ENCODE measurements around the gene GUCY1B1.

GUCY1B1 gene

DNA sequence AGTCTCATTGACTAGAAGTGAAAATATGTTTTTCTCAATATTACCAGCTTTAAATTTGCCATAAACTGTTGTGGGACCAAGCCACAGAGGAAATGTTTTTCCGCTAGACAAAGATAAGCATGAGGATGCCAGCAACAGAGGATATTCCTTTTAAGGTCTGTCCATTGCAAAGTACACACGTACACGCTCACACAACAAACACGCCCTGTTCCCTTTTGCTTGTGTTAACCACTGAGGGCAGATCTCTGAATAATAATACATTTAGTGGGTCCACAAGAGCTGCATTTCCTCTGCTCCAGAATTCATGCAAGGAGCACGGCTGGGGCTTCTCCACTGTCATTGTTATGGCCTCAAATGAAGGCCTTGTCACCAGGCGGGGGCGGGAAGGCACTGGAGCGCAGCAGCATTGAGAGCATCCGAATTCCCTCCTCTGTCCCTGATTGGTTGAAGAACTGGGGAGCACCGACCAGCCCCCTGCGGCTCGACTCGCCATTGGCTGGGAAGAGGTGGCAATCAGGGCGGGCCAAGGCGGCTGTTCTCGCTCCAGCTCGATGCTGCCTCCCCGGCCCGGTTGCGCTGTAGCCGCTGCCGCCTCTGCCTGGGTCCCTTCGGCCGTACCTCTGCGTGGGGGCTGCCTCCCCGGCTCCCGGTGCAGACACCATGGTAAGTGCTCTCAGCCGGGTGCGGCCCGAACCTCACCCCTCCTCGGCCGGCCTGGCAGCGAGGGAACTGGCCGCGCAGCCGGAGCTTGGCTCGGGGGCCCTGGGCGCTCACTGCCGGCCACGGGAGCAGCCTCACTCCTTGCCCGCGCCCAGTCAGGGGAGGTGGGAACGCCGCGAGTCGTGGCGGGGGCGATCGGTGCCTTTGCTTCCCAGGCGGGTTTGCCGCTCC is at the start of gene GUCY1B1:
Gene GUCY1B1 (plus strand): TSS at position 541 of the 891 bp plus-strand sequence. CDS start 120 bp downstream, at position 661.
- peak; percentile 3 for DNase-seq

DNA sequence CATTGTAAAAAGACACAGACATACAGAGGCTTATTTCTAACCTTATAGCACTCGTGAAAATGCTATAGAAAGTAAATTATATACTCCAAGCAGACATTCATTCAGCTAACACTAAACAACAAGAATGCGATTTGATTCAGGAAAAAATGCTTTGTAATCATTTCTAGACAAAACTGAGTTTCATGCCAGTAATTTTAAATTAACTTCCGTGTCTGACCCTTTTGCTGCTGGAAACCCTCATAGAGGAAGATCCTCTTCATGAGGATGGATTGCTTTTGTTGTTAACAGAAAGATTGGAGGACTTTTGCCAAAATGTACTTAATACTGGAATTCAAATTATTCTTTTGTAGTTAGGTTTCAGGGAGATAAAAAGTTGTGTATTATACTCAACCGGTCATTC is 48.9 kb upstream of the GUCY1B1 start:
- no peak for DNase-seq

DNA sequence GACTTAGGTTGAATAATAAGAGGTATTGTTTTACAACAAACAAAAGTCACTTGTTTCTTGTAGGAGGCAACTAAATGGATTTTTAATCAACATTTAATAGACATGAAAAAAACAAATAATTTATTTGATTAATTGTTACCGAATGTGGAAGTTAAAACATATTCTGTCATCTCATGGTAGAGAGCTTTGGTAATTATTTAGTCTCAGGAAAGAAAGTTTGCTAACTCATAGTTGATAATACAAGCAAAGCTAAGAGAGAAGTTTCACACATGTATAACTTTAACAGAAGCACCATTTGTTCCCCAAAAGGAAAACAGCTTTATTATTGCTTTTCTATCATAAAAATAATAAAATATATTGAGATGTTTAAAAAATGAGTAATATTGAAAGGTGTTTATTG is 47.3 kb upstream of the GUCY1B1 start:
- no peak for DNase-seq

DNA sequence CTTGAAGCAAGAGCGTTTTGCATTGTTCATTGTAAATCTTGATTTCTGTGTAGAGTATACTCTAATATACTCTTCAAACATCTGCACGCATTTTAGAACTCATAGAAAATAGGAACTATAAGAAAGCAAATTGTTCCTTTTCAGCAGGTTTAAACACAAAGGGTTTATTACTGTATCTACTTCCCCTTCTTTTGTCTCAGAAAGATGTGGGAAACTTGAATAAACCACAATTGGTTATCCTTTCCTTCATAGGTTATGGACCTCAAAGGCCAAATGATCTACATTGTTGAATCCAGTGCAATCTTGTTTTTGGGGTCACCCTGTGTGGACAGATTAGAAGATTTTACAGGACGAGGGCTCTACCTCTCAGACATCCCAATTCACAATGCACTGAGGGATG is 46.0 kb upstream of the GUCY1B1 start:
- DNase-seq, result no peak

DNA sequence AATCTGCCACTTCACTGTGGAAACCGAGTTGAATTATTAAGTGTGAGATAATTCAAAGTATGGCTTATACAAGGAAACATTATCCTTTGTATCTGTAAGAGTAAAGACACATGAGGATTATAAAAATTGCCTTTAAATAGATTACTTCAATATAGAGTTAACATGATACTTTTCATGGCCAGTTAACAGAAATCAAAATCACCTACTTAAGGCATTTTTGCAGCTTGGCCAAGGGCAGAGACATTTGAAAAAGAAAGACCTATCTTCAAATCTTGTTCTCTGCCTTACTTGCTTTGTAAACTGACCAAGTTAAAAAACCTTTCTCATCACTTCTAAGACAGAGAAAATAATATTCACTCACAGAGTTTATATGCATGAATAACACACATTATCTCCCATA is 44.9 kb upstream of the GUCY1B1 start:
- DNase-seq, result no peak

DNA sequence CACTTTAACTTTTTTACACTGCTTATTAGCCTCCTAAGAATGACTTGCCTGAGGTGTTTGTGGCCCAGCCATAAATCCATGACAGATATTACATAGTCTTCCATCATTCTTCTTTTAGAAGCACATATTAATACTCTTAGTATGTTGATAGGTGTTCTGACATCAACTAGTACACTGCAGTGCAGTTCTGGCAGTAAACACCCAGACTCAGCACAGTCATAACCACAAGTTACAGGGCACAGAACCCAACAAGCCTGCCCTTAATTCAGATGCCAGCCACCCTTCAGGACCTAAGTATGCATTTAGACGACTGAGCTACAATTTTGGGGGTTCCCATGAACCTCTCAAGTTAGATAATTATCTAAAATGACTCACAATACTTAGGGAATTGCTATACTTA is 36.5 kb upstream of the GUCY1B1 start:
- DNase-seq, result no peak

DNA sequence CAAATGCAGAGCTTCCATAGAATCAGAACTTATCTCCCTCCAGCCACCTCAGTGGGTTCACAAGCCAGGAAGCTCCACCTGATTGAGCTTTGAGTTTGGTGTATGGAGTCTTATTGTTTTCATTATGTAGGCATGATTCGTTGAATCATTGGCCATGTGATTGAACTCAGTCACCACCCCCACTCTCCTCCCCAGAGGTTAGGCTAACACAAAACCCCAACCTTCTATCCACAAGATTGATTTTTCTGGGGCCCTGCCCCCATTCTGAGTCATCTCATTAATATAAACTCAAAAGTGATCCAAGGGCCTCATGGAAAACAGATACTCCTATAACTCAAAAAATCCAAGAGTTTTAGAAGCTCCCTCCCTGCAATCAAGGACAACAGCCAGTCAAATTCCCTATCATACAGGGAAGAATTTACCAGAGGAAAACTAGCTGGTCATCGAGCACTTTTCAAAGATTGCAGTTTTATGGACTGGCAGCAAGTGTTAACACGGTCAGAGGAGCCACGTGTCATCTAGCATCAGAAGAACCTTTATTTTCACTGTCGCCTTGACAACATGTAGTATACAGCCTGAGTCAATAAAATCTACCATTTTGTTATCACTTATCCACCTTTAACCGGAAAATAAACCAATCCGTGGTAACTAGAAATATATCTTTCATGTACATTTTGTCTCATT is 35.9 kb upstream of the GUCY1B1 start:
- DNase-seq, result no peak

DNA sequence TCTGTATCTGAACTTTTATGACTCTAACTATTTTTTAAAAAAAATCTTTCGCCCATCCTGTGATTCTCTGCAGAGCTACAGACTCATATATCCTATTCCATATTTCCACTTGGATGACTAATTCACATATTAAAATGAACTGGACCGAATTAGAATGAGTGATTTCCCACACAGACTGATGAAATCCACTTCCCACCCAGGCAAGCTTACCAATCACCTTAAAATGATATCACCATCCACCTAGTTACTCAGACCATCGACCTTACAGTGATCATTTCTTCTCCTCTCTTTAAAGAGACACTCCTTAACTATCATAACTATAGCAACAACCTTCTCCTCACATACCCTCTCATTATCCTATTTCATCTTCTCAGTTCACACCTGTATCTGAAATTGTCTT is 34.1 kb upstream of the GUCY1B1 start:
- no peak for DNase-seq

DNA sequence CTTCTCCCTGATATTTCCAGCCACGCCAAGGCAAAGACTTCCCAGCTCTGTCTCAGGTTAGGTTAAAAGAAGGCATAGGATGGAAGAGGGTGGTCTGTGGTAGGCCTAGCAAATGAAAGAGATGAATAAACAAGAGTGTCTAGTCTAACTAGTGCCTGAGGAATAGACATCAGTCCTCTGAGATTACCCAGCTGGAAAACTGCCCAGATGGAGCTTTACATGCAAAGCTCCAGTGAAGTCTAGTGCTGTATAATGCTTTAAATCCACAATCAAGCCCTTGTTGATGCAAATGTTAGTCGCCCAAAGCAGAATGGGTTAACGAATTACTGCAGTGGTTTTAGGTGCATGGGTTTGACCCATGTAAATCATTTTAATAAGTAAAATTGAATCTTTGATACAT is 24.8 kb upstream of the GUCY1B1 start:
- DNase-seq, result no peak

DNA sequence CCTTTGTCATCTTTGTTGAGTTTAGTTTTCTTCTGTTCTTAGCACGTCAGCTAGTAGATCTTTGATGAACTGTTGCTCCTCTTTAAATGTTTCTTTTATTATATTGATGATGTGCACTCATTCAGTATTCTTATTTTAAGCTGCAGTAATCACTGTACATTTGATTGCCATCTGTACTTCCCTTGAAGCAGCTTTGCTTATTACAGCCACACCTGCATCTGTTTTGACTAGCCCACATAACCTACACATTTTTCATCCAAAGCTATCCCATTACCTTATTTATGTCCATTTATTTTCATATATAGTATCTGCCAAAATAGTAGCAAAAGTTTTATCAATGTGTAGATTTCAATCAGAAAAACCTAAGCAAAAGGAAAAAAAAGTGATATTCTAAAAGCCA is 23.9 kb upstream of the GUCY1B1 start:
- DNase-seq, result no peak

DNA sequence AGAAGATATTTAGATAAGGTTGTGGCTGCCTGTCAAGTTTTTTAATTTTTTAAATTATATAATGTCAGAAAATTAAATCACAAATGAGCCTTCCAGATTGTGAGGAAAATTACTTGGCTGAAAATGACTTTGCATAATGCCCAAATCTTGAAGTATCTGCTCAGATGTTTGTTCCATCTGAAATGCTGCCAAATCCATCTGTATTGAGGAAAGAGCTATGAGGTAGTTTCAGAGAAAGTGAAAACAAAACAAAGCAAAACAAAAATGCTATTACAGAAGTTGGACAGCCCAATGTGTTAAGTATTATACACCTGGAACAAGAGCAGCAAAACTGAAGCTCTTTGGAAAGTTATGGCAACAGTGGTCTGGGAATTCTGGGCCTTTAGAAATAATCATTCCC is 23.3 kb upstream of the GUCY1B1 start:
- DNase-seq, result no peak

DNA sequence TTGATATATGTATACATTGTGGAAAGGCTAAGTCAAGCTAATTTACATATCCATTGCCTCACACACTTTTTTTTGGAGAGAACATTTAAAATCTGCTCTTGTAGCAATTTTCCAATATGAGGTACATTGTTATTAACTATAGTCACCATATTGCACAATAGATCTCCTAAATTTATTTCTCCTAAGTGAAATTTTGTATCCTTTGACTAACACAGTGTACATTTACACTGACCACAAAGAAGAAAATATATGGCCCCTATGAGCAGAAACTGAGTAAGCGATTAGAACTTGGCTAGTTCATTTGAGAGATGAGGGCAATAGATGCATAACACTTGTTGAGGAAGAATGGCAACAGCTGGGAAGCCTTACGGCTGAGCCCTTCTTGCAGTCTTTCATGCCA is 20.3 kb upstream of the GUCY1B1 start:
- DNase-seq, result no peak

DNA sequence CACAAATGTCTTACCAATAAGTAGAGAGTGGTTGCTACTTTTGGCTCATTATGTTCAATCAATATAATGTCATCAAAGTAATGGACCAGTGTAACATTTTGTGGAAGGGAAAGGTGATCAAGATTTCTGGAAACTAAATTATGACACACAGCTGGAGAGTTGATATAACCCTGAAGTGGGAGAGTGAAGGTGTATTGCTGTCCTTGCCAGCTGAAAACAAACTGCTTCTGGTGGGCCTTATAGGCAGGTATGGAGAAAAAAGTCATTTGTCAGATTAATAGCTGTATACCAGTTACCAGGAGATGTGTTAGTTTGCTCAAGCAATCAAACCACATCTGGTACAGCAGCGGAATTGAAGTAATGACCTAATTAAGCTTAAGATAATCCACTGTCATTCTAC is 17.3 kb upstream of the GUCY1B1 start:
- DNase-seq, result no peak

DNA sequence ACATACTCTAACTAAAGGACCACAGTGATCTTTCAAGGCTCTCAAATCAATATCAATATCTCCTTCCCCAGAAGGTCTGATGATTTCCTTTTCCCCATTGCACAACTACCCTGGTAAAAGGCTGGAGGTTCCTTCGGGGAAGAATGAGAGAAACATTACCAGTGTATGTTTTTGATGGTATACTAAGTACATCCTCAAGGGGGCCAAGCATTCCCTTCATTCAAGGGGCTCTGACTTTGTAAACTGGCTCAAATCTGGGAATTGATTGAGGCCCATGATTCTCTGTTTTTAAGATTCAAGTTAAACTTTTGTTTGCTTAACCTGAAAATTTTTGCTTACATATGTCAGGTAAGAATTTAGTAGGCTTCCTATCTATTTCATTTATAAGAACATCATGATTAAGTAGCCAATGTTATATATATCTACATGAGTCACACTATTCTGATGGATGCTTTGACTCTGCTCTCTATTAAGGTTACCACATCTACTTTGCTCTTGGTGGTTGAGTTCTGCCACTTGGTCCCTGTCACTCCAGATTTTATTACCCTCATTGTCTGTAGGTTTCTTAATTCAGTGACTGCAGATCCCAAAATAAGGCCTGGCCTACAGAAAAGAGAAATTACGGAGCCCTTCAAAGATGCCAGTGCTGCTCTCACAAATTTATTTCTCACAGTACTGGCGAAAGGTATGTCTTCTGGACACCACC is 16.4 kb upstream of the GUCY1B1 start:
- DNase-seq, result no peak

DNA sequence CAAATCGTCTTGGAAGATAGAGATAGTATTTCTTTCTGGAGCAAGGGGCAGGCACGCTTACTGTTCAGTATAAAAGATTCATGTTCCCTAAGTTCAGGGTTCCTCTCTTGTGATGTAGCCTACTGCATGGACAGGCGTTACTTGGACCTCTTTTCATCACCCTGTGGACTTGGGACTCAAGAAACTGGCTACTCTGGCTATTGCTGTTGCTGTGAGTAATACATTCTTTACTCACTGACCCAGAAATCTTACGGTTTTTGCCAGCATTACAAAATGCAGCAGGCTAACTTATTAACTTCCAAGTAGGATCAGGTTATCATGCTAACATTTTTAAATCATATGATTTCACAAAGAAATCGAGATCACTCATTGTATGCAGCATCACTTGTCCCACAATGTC is 12.8 kb upstream of the GUCY1B1 start:
- DNase-seq, result no peak

DNA sequence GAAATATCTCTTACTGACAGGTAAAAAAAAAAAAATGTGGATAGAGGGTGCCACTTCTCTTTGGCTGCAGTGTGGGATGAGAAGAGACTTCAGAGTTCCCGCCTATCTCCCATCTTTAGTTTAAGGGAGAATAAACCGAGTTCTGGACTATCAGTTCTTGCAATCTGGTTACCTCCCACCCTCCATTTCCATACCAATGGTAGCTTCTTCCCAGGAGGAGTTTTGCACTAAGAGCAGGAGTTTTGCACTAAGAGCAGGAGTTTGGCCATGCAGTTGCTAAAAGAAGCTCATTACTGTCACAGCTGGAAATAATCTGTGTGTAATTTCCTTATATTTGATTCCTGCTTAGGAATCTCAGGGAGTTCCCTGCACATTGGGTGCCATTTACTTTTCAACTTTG is 10.8 kb upstream of the GUCY1B1 start:
- no peak for DNase-seq

DNA sequence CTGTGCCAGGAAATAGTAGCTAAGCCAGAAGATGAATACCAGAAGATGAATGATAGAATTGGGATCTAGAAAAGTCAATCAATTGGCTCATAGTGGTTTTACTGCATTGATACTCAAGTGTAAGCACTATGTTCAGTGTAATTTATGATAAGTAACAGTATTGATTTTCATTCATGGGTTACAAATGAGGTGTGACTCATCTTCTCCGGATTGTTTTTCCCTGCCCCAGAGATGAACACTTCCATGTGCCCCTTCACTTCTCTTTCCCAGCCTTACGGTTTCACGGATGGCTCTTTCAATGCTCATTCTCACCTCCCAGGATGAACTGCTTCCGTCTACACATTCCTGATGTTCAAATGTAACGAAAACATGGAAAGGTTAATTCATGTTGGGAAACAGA is 9.8 kb upstream of the GUCY1B1 start:
- no peak for DNase-seq

DNA sequence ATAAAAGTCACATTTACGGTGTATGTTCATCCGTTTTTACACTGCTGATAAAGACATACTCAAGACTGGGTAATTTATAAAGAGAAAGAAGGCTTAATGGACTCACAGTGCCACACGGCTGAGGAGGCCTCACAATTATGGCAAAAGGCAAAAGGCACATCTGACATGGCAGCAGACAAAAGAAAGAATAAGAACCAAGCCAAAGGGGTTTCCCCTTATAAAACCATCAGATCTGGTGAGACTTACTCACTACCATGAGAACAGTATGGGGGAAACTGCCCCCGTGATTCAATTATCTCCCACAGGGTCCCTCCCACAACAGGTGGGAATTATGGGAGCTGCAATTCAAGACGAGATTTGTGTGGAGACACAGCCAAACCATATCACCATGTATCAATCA is 7.3 kb upstream of the GUCY1B1 start:
- no peak for DNase-seq

DNA sequence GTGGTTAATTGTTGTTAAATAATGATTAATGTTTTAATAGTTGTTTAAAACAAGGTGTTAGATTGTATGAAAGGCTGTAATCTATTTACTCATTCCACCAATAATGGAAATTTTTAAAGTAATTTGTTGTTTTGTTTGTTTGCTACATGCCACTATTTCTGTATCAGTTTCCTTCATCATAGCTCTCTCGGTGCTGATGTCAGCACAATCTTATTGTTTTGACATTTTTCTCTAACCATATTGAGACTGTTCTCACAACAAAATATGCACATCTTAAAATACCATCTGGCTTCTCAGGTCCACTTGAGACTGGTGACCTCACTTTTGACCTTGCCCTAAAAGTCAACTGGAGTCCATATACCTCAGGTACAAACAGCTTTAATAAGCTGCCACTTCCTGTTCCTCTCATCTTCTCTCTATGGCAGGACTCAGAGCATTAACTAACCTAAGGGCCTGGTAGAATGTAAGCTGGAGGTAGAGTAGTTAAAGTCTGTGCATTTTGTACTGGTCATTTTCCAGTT is 1.0 kb upstream of the GUCY1B1 start:
- DNase-seq, result no peak

DNA sequence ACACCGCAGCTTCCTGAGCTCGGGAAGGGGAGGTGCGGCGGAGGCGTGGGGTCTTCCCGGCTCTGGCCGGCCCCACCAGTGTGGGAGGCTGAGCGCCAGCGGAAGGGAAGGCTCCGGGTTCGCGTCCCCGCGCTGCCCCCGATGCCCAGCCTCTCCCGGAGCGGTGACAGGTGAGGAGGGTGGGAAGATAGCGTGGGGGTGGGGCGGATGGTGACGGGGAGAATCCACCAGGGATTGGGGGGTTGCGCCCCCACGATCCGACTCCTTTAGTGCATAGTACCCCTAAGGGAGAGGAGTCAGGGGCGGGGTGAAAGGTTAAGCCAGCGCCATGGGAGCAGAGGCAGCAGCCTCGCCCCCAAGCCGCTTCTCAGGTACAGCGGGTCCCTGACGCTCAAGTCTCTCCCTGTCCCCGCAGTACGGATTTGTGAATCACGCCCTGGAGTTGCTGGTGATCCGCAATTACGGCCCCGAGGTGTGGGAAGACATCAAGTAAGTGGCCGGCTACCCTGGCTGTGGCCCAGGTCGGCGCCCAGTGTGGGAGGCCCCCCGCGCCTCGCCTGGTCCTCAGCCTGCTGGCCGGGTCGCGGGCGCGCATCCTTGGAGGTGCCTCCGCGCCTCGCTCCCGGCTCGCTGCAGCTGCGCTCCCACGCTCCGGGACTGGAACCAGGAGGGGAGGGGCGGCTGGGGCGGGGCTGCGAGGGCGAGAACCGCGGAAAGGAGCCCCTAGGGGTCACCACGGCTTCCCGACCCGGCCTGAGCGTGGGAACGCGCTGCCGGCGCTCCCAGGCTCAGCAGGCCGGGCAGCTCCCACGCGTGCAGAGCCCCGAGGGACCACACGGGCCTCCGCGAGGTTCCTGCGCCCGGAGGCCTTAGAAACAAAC is 791 bp downstream of the GUCY1B1 start:
- DNase-seq, result no peak

DNA sequence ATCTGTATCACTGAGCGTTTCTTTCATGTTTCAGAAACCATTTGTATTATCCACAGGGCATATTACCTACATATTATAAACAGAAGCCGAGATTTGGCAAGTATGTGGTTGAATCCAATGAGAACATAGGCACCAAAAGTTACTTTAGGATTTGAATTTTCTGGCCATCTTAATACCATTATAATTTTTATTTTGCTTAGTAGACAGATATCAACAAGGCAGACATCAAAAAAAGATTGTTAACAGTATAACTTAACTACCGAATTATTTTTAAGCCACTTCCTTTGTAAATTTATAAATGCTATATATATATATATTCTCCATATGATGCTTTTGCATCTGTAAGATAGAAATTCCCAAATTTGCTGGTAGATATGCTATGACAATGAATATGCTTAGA is 2.2 kb downstream of the GUCY1B1 start:
- DNase-seq, result no peak

DNA sequence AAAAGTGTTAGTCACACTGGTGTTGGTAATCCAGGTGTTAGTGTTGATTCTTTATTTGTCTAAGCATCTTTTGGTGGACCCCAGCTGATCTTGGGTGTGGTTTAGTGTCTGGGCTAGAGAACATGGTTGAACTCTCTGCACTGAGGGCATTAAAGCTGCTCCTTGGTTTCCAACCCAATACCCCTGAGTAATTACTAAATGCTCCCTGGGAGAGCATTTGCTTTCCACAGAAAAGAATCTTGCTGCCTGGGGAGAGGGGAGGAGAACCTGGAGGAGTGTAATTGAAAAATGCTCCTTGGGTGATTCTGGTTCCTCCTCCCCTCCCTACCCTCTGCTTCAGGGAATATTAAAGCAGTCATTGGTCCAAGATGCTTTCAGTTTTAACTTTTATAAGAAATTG is 3.1 kb downstream of the GUCY1B1 start:
- DNase-seq, result no peak

DNA sequence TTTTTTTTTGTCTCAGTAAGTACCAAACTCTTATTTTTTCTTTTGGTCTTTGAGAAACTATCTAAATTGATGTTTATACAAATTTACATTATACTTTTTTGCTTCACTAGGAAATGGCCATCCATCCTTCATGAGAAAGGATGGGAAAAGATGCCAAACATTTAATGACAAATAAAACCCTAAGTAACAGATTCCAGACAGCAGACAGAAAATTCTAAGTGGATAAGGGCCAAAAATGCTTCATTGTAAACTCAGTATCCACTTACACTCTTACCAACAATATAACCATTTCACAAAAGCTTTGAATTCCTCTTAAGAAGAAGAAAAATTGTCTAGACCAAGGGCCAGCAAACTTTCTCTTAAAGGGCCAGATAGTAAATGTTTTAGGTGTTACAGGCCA is 3.5 kb downstream of the GUCY1B1 start:
- no peak for DNase-seq

Measured in KG1 (cell line).